HepG2 (cell line): ENCODE measurements around the gene FAM229A. TPM values are rescaled to one million over a fixed set of nuclear protein-coding genes. Genes with fewer than 3 reads are reported as not detected.

ENCODE experiments used
- HIC2 ChIP-seq: sonication (generic); formaldehyde crosslinking; IDR thresholded peaks from 2 replicates; pipeline ENCODE4 v1.9.0; 2022; ENCODE audit warnings: low read depth, missing genetic modification reagents
- HNF4A ChIP-seq: sonication (generic); formaldehyde crosslinking; IDR thresholded peaks from 2 replicates; pipeline ENCODE4 v1.4.0; 2020; ENCODE audit warnings: missing genetic modification reagents
- PHF8 ChIP-seq: sonication (generic); formaldehyde crosslinking; IDR thresholded peaks from 2 replicates; pipeline ENCODE4 v1.5.0; 2020; ENCODE audit warnings: missing genetic modification reagents
- PREB ChIP-seq: sonication (generic); formaldehyde crosslinking; IDR thresholded peaks from 2 replicates; pipeline ENCODE4 v1.4.0; 2020; ENCODE audit warnings: missing genetic modification reagents
- PRPF4 ChIP-seq: fragments of 200-400 bp; formaldehyde crosslinking; IDR thresholded peaks from 2 replicates; pipeline ENCODE4 v1.6.1; 2016; ENCODE audit warnings: low read length, low read depth; ENCODE audit not compliant: poor library complexity, severe bottlenecking
- SP4 ChIP-seq: sonication (generic); formaldehyde crosslinking; IDR thresholded peaks from 2 replicates; pipeline ENCODE4 v1.8.1; 2023; ENCODE audit warnings: mild to moderate bottlenecking, missing genetic modification reagents
- SPEN ChIP-seq: sonication (generic); formaldehyde crosslinking; IDR thresholded peaks from 2 replicates; pipeline ENCODE4 v1.5.1; 2020; ENCODE audit warnings: low read depth, mild to moderate bottlenecking, missing genetic modification reagents
- ZNF234 ChIP-seq: sonication (generic); formaldehyde crosslinking; conservative IDR thresholded peaks from 2 replicates; pipeline ENCODE4 v1.5.1; 2020; ENCODE audit warnings: mild to moderate bottlenecking, missing genetic modification reagents
- ZNF781 ChIP-seq: sonication (generic); formaldehyde crosslinking; IDR thresholded peaks from 2 replicates; pipeline ENCODE4 v1.5.1; 2020; ENCODE audit warnings: borderline replicate concordance, mild to moderate bottlenecking, missing genetic modification reagents; ENCODE audit errors: not compliant biosample characterization
- polyA plus RNA-seq, 8 experiments: library from polyadenylated mRNA; depleted of rRNA in 3 of 8; stranded (reverse) in 7 of 8; unstranded in 1 of 8; fragments of >200 nt; fragmentation: Illumina TruSeq in 4 of 8; extraction: Trizol in 4 of 8; gene quantifications; 2 replicates each; pipeline versions ENCODE4 v1.2.1 to v1.2.3, GENCODE V29; 2011 to 2016; ENCODE audit warnings: low read depth in 4 of 8, missing spikeins in 1 of 8, mixed read lengths in 1 of 8; ENCODE audit not compliant: insufficient read depth in 1 of 8
- total RNA-seq, 5 experiments: library from RNA; depleted of rRNA; stranded (reverse); fragments of >200 nt; fragmentation: Illumina TruSeq; extraction: Trizol; gene quantifications; 2 replicates each; pipeline ENCODE4 v1.2.3, GENCODE V29; 2016; ENCODE audit warnings: low read depth in 1 of 5
- TF ChIP-seq, protein P1 (sequence below): IDR thresholded peaks from 2 replicates; pipeline ENCODE4 v1.6.1; 2016; ENCODE audit warnings: low read depth, missing genetic modification reagents, missing compliant biosample characterization
- TF ChIP-seq, protein P2 (sequence below): sonication (generic); formaldehyde crosslinking; IDR thresholded peaks from 2 replicates; pipeline ENCODE4 v1.9.0; 2021; ENCODE audit warnings: missing genetic modification reagents, mild to moderate bottlenecking, borderline replicate concordance
- TF ChIP-seq, protein P3 (sequence below): sonication (generic); formaldehyde crosslinking; IDR thresholded peaks from 2 replicates; pipeline ENCODE4 v1.4.0; 2020; ENCODE audit warnings: missing genetic modification reagents, borderline replicate concordance

The FAM229A gene
- total and polyA plus RNA-seq, 2 of the 13 experiments (the other 11 are each of a cell fraction or from before 2014, with no cell fraction given) = 3.2 to 17.6 TPM

DNA sequence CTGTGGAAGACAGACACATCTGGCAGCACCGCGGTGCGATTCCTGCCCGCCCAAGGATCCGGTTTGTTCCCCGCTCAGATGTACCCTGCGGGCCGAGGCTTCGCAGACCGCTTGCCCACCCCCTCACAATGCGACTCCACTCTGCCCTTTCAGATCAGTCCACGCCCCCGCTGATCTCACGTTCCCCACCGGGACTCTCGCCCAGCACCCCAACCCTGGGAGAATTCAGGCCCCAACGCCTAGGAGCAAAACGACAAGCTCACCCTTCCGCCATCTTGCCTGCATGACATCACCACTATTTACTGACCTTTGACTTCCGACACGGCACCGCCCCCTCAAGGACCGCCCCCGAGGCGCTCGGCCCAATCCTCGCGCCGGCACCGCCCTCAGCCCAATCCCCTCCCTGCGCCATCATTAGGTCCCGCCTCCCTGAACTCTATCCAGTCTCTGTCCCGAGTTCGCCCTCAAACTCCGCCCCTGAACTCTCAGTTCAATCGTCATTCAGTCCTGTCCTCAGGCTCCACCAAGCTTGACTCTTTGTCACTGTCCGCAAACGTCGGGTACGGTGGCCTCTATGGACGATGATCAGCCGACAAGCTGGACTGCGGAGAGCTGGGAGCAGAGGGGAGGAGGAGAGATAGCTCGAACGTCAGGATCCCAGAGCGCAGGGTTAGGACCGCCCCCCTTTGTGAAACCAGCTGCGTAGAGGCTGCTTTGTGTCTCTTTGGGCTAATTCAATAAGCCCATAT, 32.0 kb upstream of the FAM229A start, which contains the start of gene BSDC1 (continued):
- TF ChIP-seq, protein P1, sequence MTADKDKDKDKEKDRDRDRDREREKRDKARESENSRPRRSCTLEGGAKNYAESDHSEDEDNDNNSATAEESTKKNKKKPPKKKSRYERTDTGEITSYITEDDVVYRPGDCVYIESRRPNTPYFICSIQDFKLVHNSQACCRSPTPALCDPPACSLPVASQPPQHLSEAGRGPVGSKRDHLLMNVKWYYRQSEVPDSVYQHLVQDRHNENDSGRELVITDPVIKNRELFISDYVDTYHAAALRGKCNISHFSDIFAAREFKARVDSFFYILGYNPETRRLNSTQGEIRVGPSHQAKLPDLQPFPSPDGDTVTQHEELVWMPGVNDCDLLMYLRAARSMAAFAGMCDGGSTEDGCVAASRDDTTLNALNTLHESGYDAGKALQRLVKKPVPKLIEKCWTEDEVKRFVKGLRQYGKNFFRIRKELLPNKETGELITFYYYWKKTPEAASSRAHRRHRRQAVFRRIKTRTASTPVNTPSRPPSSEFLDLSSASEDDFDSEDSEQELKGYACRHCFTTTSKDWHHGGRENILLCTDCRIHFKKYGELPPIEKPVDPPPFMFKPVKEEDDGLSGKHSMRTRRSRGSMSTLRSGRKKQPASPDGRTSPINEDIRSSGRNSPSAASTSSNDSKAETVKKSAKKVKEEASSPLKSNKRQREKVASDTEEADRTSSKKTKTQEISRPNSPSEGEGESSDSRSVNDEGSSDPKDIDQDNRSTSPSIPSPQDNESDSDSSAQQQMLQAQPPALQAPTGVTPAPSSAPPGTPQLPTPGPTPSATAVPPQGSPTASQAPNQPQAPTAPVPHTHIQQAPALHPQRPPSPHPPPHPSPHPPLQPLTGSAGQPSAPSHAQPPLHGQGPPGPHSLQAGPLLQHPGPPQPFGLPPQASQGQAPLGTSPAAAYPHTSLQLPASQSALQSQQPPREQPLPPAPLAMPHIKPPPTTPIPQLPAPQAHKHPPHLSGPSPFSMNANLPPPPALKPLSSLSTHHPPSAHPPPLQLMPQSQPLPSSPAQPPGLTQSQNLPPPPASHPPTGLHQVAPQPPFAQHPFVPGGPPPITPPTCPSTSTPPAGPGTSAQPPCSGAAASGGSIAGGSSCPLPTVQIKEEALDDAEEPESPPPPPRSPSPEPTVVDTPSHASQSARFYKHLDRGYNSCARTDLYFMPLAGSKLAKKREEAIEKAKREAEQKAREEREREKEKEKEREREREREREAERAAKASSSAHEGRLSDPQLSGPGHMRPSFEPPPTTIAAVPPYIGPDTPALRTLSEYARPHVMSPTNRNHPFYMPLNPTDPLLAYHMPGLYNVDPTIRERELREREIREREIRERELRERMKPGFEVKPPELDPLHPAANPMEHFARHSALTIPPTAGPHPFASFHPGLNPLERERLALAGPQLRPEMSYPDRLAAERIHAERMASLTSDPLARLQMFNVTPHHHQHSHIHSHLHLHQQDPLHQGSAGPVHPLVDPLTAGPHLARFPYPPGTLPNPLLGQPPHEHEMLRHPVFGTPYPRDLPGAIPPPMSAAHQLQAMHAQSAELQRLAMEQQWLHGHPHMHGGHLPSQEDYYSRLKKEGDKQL (CRISPR knock-in tag) = no peak; the same call in 1 of the 2 replicates
- peak; percentile 93 for TF ChIP-seq PHF8 (CRISPR knock-in tag)
- TF ChIP-seq HIC2 (CRISPR knock-in tag) = no peak; the same call in 1 of the 2 replicates
- TF ChIP-seq, protein P2, sequence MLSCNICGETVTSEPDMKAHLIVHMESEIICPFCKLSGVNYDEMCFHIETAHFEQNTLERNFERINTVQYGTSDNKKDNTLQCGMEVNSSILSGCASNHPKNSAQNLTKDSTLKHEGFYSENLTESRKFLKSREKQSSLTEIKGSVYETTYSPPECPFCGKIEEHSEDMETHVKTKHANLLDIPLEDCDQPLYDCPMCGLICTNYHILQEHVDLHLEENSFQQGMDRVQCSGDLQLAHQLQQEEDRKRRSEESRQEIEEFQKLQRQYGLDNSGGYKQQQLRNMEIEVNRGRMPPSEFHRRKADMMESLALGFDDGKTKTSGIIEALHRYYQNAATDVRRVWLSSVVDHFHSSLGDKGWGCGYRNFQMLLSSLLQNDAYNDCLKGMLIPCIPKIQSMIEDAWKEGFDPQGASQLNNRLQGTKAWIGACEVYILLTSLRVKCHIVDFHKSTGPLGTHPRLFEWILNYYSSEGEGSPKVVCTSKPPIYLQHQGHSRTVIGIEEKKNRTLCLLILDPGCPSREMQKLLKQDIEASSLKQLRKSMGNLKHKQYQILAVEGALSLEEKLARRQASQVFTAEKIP (CRISPR knock-in tag) = no peak
- TF ChIP-seq PRPF4 = no peak
- TF ChIP-seq PREB = 0 out of 2 replicates have a peak, but pooled peaks have one; percentile 73
- peak; percentile 25 for TF ChIP-seq ZNF781 (CRISPR knock-in tag)
- TF ChIP-seq, protein P3, sequence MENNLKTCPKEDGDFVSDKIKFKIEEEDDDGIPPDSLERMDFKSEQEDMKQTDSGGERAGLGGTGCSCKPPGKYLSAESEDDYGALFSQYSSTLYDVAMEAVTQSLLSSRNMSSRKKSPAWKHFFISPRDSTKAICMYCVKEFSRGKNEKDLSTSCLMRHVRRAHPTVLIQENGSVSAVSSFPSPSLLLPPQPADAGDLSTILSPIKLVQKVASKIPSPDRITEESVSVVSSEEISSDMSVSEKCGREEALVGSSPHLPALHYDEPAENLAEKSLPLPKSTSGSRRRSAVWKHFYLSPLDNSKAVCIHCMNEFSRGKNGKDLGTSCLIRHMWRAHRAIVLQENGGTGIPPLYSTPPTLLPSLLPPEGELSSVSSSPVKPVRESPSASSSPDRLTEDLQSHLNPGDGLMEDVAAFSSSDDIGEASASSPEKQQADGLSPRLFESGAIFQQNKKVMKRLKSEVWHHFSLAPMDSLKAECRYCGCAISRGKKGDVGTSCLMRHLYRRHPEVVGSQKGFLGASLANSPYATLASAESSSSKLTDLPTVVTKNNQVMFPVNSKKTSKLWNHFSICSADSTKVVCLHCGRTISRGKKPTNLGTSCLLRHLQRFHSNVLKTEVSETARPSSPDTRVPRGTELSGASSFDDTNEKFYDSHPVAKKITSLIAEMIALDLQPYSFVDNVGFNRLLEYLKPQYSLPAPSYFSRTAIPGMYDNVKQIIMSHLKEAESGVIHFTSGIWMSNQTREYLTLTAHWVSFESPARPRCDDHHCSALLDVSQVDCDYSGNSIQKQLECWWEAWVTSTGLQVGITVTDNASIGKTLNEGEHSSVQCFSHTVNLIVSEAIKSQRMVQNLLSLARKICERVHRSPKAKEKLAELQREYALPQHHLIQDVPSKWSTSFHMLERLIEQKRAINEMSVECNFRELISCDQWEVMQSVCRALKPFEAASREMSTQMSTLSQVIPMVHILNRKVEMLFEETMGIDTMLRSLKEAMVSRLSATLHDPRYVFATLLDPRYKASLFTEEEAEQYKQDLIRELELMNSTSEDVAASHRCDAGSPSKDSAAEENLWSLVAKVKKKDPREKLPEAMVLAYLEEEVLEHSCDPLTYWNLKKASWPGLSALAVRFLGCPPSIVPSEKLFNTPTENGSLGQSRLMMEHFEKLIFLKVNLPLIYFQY (CRISPR knock-in tag) = peak; percentile 63; the same call in 1 of the 2 replicates
- no peak for TF ChIP-seq ZNF234 (CRISPR knock-in tag)
- TF ChIP-seq SP4 (CRISPR knock-in tag) = peak; percentile 93
- no peak for TF ChIP-seq HNF4A (CRISPR knock-in tag)
- TF ChIP-seq SPEN (CRISPR knock-in tag) = peak; percentile 56; the same call in 1 of the 2 replicates
